ENCODE data around the gene PKIG. TPM values are rescaled to one million over a fixed set of nuclear protein-coding genes. Genes with fewer than 3 reads are reported as not detected.

Gene PKIG
- total RNA-seq, 1 experiment from 2014 or later: 66.3 TPM

GRCh38 chr20:44541992-44542391 lies 40.4 kb upstream of the PKIG start:
- no peak overlapping the region for H3K4me3 ChIP-seq (ENCODE audit: low read depth in 2 of 2, low read length in 2 of 2)
- no peaks in the 10 kb centered on the region for H3K27me3 ChIP-seq (ENCODE audit: control insufficient read depth, insufficient read depth, low read length)
- CTCF ChIA-PET: interaction anchor here (0.6 kb wide), 1 partner anchor 662 kb away, joined by 3 read pairs; no protein-coding TSS in a partner anchor
- no peaks in the 10 kb centered on the region for H3K9me3 ChIP-seq (ENCODE audit: control insufficient read depth, insufficient read depth, low read depth, low read length)
- H3K4me1 ChIP-seq (ENCODE audit: control insufficient read depth, insufficient read depth, low read length): peaks cover 9% of the 10 kb centered on the region
- H3K36me3 ChIP-seq (ENCODE audit: control insufficient read depth, insufficient read depth, low read length): no peaks in the 10 kb centered on the region
- intact Hi-C loops (cut with micrococcal nuclease; ENCODE audit: unreplicated experiment): no loop called here
- no TSS peak for BruUV-seq (replicated peaks)
- in situ Hi-C loops (cut with HindIII; ENCODE audit: low pct_unique_long_range_greater_than_20kb, low sequenced_read_pairs): no loop called here
- TF ChIP-seq POLR2AphosphoS5 (IDR thresholded peaks at IDR 0.05; ENCODE audit: low read depth, low read length) (no peak), CTCF (IDR thresholded peaks at IDR 0.05) (no peak), TCF7L2 (IDR thresholded peaks at IDR 0.05; ENCODE audit: low read depth, low read length) (no peak), SIN3A (IDR thresholded peaks at IDR 0.05; ENCODE audit: borderline replicate concordance, insufficient read depth, low read depth, low read length) (no peak)
- TF ChIP-seq, protein P1, sequence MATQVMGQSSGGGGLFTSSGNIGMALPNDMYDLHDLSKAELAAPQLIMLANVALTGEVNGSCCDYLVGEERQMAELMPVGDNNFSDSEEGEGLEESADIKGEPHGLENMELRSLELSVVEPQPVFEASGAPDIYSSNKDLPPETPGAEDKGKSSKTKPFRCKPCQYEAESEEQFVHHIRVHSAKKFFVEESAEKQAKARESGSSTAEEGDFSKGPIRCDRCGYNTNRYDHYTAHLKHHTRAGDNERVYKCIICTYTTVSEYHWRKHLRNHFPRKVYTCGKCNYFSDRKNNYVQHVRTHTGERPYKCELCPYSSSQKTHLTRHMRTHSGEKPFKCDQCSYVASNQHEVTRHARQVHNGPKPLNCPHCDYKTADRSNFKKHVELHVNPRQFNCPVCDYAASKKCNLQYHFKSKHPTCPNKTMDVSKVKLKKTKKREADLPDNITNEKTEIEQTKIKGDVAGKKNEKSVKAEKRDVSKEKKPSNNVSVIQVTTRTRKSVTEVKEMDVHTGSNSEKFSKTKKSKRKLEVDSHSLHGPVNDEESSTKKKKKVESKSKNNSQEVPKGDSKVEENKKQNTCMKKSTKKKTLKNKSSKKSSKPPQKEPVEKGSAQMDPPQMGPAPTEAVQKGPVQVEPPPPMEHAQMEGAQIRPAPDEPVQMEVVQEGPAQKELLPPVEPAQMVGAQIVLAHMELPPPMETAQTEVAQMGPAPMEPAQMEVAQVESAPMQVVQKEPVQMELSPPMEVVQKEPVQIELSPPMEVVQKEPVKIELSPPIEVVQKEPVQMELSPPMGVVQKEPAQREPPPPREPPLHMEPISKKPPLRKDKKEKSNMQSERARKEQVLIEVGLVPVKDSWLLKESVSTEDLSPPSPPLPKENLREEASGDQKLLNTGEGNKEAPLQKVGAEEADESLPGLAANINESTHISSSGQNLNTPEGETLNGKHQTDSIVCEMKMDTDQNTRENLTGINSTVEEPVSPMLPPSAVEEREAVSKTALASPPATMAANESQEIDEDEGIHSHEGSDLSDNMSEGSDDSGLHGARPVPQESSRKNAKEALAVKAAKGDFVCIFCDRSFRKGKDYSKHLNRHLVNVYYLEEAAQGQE (IDR thresholded peaks at IDR 0.05; ENCODE audit: insufficient read depth in 1 of 2, low read depth in 2 of 2, low read length in 1 of 2): no peak
- POLR2A ChIA-PET: interaction anchor here (0.7 kb wide), 1 partner anchor 67 kb away, joined by 9 read pairs; no protein-coding TSS in a partner anchor
- no peak for DNase-seq (ENCODE audit: low read depth, low spot score)
- no peak for ATAC-seq
- H3K27ac ChIP-seq (ENCODE audit: low read length): 0 out of 2 replicates have a peak overlapping the region, but pooled peaks have one; percentile 37

DNA sequence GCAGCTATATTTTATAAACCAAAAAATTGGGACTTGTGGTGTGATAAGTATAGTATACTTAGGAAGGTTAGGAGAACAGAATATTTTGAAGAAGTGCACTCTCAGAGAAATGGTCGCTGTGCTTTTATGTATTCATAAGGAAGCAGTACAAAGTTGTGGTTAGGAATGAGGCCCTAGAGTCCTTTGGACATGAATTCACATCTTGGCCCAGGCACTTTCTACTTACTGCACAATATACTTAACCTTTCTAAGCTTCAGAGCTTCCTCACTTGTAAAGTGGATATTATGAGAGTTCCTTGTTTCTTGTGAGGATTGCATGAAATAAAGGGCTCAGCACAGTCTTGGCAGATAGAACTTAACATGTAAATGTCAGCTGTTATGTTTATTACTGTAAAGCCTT lies 39.5 kb upstream of the PKIG start:
- ChIA-PET POLR2A (no interaction called here), CTCF (no interaction called here)
- no peak overlapping the region for H3K27ac ChIP-seq (ENCODE audit: low read length)
- no peak overlapping the region for H3K4me3 ChIP-seq (ENCODE audit: low read depth in 2 of 2, low read length in 2 of 2)
- H3K9me3 ChIP-seq (ENCODE audit: control insufficient read depth, insufficient read depth, low read depth, low read length): no peaks in the 10 kb centered on the region
- DNase-seq (ENCODE audit: low read depth, low spot score) (no peak), ATAC-seq (no peak)
- no peaks in the 10 kb centered on the region for H3K27me3 ChIP-seq (ENCODE audit: control insufficient read depth, insufficient read depth, low read length)
- H3K4me1 ChIP-seq (ENCODE audit: control insufficient read depth, insufficient read depth, low read length): peaks cover 17% of the 10 kb centered on the region
- in situ Hi-C loops (cut with HindIII; ENCODE audit: low pct_unique_long_range_greater_than_20kb, low sequenced_read_pairs): no loop called here
- H3K36me3 ChIP-seq (ENCODE audit: control insufficient read depth, insufficient read depth, low read length): no peaks in the 10 kb centered on the region
- no TSS peak for BruUV-seq (replicated peaks)
- TF ChIP-seq SIN3A (IDR thresholded peaks at IDR 0.05; ENCODE audit: borderline replicate concordance, insufficient read depth, low read depth, low read length): no peak
- TF ChIP-seq TCF7L2 (IDR thresholded peaks at IDR 0.05; ENCODE audit: low read depth, low read length): no peak
- TF ChIP-seq, protein P1 (IDR thresholded peaks at IDR 0.05; ENCODE audit: insufficient read depth in 1 of 2, low read depth in 2 of 2, low read length in 1 of 2): no peak
- TF ChIP-seq CTCF (IDR thresholded peaks at IDR 0.05): no peak
- TF ChIP-seq POLR2AphosphoS5 (IDR thresholded peaks at IDR 0.05; ENCODE audit: low read depth, low read length): no peak
- intact Hi-C loops (cut with micrococcal nuclease; ENCODE audit: unreplicated experiment): no loop called here

Measured in Panc1 (cell line).